Coronary artery (tissue), 2 donors: ENCODE results near the gene RALGPS1.
A peak's percentile ranks its signal among the peaks of the same experiment; 100 is the strongest.

Source experiments
- DNase-seq: peaks from one replicate; pipeline ENCODE4 v3.0.0-alpha.2; 2017; ENCODE audit warnings: low spot score
- H3K27ac ChIP-seq, 2 donors: fragments of 200-600 bp; sonication (generic); one replicate each; pipeline ENCODE4 v1.5.1; 2016 to 2019
- H3K4me3 ChIP-seq: fragments of 200-600 bp; sonication (generic); 2 replicates; pipeline ENCODE4 v1.5.1; 2016; ENCODE audit warnings: mild to moderate bottlenecking, moderate library complexity
- TF ChIP-seq, protein P1 (sequence below): fragments of 200-600 bp; sonication (generic); IDR thresholded peaks from one replicate; pipeline ENCODE4 v1.5.1; 2019; ENCODE audit warnings: antibody characterized with exemption

The RALGPS1 gene

DNA sequence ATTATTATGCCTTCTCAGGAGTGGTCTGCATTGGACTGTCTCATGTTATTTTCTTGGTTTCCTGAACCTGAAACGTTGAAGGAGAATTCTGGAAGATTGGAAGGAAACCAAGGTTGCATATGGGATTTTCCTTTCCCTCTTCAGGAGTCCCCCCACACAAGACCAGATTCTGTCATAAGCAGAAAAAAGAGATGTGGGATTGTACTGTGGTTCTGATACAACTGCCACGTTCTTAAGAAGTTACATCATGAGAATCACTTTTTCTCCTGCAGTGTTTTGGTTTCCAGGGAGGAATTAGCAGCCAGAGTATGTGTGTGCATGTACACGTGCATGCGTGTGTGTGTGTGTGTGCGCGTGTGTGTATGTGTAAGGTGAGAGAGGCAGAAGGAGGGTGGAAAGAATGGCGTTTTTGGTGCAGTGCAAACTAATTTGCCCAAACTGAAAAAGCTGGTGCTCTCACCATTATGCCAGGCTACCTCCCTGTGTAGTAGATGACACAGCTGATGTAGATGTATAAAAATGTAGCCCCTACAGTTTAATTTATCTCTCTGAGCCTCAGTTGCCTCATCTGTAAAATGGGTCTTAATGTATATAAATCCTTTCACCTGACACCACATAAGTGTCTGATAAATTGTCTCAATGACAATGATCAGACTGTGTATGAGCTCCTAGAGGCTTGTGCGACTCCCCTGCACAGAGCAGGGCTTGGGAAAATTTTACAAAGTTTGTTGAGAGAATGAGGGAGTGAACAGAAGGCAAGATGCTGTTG lies 38.6 kb downstream of the RALGPS1 start:
- Histone ChIP-seq H3K4me3 (no peak overlapping the region), H3K27ac (no peak overlapping the region)
- no peak for DNase-seq
- TF ChIP-seq, protein P1, sequence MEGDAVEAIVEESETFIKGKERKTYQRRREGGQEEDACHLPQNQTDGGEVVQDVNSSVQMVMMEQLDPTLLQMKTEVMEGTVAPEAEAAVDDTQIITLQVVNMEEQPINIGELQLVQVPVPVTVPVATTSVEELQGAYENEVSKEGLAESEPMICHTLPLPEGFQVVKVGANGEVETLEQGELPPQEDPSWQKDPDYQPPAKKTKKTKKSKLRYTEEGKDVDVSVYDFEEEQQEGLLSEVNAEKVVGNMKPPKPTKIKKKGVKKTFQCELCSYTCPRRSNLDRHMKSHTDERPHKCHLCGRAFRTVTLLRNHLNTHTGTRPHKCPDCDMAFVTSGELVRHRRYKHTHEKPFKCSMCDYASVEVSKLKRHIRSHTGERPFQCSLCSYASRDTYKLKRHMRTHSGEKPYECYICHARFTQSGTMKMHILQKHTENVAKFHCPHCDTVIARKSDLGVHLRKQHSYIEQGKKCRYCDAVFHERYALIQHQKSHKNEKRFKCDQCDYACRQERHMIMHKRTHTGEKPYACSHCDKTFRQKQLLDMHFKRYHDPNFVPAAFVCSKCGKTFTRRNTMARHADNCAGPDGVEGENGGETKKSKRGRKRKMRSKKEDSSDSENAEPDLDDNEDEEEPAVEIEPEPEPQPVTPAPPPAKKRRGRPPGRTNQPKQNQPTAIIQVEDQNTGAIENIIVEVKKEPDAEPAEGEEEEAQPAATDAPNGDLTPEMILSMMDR: no peak

DNA sequence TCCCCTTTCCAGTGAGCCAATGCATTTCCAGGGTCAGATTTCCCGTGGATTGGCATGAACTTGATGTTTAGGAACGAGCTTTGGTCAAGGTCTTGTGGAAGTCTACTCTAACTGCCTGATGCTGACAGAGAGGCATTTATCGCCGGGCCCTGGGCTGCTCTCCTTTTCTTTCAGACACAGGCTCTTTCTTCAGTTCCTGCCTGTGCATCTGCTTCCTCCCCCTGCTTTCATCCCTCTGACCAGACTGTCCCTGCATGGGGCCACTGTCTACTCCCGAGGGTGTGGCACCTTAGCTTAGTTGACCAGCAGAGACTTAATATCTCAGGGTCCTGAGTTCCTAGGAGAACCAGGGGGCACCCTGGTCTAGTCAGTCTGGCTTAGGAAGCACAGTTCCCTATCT lies 41.2 kb downstream of the RALGPS1 start:
- Histone ChIP-seq H3K27ac (no peak overlapping the region), H3K4me3 (no peak overlapping the region)
- TF ChIP-seq, protein P1: no peak
- DNase-seq: no peak

DNA sequence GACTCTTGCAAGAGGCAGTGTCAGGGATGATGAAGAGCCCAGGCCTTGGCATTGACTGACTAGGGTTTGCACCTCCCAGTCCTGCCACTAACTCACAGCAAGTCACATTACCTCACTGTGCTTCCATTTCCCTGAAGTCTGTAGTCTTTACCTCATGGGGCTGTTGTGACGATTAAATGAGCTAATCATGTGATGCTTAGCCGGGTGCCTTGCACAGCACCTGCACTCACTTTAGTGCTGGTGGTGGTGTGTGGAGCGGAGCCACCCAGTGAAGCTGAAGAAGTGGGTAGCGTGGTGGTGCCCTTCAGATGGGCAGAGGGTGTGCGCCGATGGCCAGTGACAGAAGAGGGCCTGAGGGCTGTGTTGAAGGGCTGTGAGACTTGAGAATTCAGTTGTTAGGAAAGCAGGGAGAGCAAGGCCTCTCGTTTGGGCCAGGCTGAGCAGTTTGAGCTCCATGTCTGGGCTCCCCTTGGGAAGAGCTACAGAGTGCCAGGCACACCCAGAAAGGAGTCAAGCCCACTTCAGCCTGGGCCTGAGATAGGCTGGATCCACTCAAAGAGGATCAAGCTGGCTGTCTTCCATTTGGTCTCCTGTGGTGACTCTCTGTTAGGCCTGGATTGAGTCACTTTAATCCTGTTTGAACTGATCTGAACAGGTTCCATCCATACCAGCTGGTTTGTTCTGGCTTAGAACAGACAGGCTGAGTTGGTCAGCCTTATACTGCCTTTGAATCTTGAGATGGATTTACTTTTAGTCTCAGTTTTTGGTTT lies 42.5 kb downstream of the RALGPS1 start:
- Histone ChIP-seq H3K4me3 (no peak overlapping the region), H3K27ac (peak overlapping the region; percentile 27 to 71)
- TF ChIP-seq, protein P1: no peak
- DNase-seq: no peak

DNA sequence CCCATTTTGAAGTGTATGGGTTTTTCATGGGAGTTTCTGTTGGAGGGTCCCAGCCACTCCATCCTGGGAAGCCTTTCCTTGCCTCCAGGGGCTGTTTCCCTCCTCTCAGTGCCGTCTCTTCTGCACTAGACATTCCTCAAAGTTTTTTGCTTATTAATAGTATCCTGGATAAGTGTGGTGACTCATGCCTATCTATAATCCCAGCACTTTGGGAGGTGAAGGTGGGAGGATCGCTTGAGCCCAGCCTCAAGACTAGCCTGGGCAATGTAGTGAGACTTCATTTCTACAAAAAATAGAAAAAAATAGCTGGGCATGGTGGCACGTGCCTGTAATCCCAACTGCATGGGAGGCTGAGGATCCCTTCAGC lies 43.1 kb downstream of the RALGPS1 start:
- no peak for DNase-seq
- Histone ChIP-seq H3K4me3 (no peak overlapping the region), H3K27ac (peak overlapping the region; percentile 27 to 71)
- TF ChIP-seq, protein P1: no peak

DNA sequence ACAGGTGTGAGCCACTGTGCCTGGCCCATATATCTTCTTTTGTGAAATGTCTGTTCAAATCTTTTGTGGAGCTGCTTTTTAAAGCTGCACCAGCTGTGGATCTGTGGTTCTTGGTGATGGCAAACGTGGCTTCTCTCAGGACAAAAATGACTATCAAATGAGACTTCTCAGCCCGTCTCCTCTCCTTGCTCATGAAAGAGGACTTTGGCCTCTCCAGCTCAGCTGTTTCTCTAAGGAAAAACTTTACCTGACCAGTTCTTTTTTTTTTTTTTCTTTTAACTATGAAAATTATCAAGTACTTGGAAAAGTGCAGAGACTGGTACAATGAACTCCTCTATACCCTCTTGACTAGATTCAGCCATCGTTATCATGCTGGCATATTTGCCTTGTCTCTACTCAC lies 44.8 kb downstream of the RALGPS1 start:
- no peak overlapping the region for H3K27ac ChIP-seq
- DNase-seq: no peak
- TF ChIP-seq, protein P1: no peak

DNA sequence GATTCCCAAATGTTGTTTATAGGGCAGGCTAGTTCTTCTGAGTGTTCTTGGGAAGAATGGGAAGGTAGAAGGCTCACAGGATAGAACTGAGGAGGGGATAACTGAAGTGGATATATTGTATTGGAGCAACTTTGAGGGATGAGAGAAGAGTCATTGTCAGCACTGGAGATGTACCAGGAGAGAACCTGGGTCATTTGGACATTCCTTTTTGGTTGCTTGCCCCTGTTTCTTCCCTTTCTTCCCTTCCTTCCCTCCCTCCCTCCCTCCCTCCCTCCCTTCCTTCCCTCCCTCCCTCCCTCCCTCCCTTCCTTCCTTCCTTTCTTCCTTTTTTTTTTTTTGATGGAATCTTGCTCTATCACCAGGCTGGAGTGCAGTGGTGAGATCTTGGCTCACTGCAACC lies 45.3 kb downstream of the RALGPS1 start:
- no peak for DNase-seq
- TF ChIP-seq, protein P1: no peak
- H3K4me3 ChIP-seq: no peak overlapping the region
- no peak overlapping the region for H3K27ac ChIP-seq

More for the DNA sequence above, 44.8 kb downstream of the RALGPS1 start:
- H3K4me3 ChIP-seq: no peak overlapping the region
